Measurements from ENCODE around the gene PRSS21.

PRSS21 gene

DNA sequence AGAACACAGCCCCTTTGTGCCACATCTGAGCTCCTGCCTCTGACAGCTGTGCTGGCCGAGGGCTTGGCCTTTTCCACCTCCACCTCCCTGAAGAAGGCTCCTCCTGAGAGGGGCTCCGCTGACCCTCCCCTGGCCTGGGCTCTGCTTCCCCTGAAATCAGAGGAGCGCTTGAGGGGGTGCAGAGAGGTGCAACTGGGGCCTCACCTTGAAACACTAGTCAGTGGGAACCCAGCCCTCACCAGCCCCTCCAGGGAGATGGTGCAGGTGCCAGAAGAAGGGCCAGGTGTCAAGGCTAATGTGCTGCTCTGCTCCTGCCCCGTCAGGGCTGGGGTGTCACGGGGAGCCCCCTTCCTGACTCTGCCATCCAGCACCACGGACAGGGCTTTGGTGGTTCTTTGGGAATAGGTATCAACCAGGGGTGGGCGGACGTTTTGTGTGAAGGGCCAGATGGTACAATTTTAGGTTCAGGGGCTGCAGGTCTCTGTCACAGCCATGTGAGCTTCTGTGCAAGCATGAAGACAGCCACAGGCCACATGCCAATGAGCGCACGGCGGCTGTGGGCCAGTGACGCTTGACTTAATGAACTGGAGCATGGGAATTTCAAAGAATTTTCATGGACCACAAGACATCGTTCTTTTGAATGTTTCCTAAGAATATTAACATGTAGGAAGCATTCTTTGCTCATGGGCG is 10.9 kb downstream of the PRSS21 start:
- H3K27ac ChIP-seq = no peak overlapping the region
- no peaks in the 10 kb centered on the region for H3K27me3 ChIP-seq (replicated peaks)

GRCh38 chr16:2828521-2828840 is 11.4 kb downstream of the PRSS21 start:
- no peak for TF ChIP-seq CTCF (IDR thresholded peaks at IDR 0.05; ENCODE audit: low read depth, low read length, missing control alignments)
- no peak overlapping the region for H3K27ac ChIP-seq
- no peak overlapping the region for H3K4me3 ChIP-seq (ENCODE audit: low read depth, low read length)
- H3K27me3 ChIP-seq (replicated peaks) = no peaks in the 10 kb centered on the region
- DNase-seq = no peak
- in situ Hi-C loops (cut with HindIII; ENCODE audit: low pct_ligation_motif_present, low sequenced_read_pairs) = no loop called here
- no peaks in the 10 kb centered on the region for H3K36me3 ChIP-seq (replicated peaks)

More for the DNA sequence above, 10.9 kb downstream of the PRSS21 start:
- no peak for TF ChIP-seq CTCF (IDR thresholded peaks at IDR 0.05; ENCODE audit: low read depth, low read length, missing control alignments)
- no peaks in the 10 kb centered on the region for H3K36me3 ChIP-seq (replicated peaks)
- H3K4me3 ChIP-seq (ENCODE audit: low read depth, low read length) = no peak overlapping the region
- in situ Hi-C loops (cut with HindIII; ENCODE audit: low pct_ligation_motif_present, low sequenced_read_pairs) = no loop called here
- no peak for DNase-seq

GRCh38 chr16:2828876-2829430 is 11.9 kb downstream of the PRSS21 start:
- in situ Hi-C loops (cut with HindIII; ENCODE audit: low pct_ligation_motif_present, low sequenced_read_pairs) = no loop called here
- Histone ChIP-seq H3K27me3 (replicated peaks) (no peaks in the 10 kb centered on the region), H3K27ac (no peak overlapping the region), H3K4me3 (ENCODE audit: low read depth, low read length) (no peak overlapping the region), H3K36me3 (replicated peaks) (no peaks in the 10 kb centered on the region)
- no peak for TF ChIP-seq CTCF (IDR thresholded peaks at IDR 0.05; ENCODE audit: low read depth, low read length, missing control alignments)
- DNase-seq = no peak

GRCh38 chr16:2829501-2830354 is 12.7 kb downstream of the PRSS21 start, which contains the start of gene ZG16B:
Gene ZG16B, plus strand, starts transcription at chr16:2830303. Its CDS starts 139 bp downstream, at chr16:2830442.
- H3K36me3 ChIP-seq (replicated peaks) = no peaks in the 10 kb centered on the region
- no peak for DNase-seq
- in situ Hi-C loops (cut with HindIII; ENCODE audit: low pct_ligation_motif_present, low sequenced_read_pairs) = no loop called here
- H3K27ac ChIP-seq = no peak within 1 kb of the TSS
- H3K4me3 ChIP-seq (ENCODE audit: low read depth, low read length) = no peak within 1 kb of the TSS
- H3K27me3 ChIP-seq (replicated peaks) = no peaks in the 10 kb centered on the region
- no peak for TF ChIP-seq CTCF (IDR thresholded peaks at IDR 0.05; ENCODE audit: low read depth, low read length, missing control alignments)

- Histone ChIP-seq H3K27me3 (replicated peaks) (no peaks in the 10 kb centered on the region), H3K36me3 (replicated peaks) (no peaks in the 10 kb centered on the region), H3K27ac (no peak overlapping the region), H3K4me3 (ENCODE audit: low read depth, low read length) (no peak overlapping the region)
- in situ Hi-C loops (cut with HindIII; ENCODE audit: low pct_ligation_motif_present, low sequenced_read_pairs) = no loop called here
- no peak for DNase-seq
- TF ChIP-seq CTCF (IDR thresholded peaks at IDR 0.05; ENCODE audit: low read depth, low read length, missing control alignments) = no peak
These were observed 13.3 kb downstream of the PRSS21 start for GRCh38 chr16:2830355-2830695.

Data from brain microvascular endothelial cell (primary cell).